ENCODE data around the gene LCN2. TPM values are rescaled to one million over a fixed set of nuclear protein-coding genes. Genes with fewer than 3 reads are reported as not detected.

The LCN2 gene
- total and polyA plus RNA-seq, 10 of the 15 experiments (the other 5 are each of a cell fraction or from before 2014, with no cell fraction given): not detected

- POLR2A ChIA-PET: interaction anchor here (0.6 to 1.7 kb wide), 8 partner anchors 9 to 246 kb away, joined by 3 to 9 read pairs (median 4); partner anchors contain the start of gene URM1
- DNase-seq (ENCODE audit: low read depth, low spot score) (peak; percentile 35), ATAC-seq (peak; percentile 3), FAIRE-seq (peak; percentile 82)
- RAD21 ChIA-PET (ENCODE audit: unreplicated experiment): interaction anchor here (0.8 to 2.7 kb wide), 9 partner anchors 9 to 295 kb away, joined by 3 to 11 read pairs (median 5); partner anchors contain the start of gene DNM1
- intact Hi-C loops (cut with micrococcal nuclease; ENCODE audit: unreplicated experiment) (loop anchor here (5.0 kb wide), 2 partner anchors 217 to 338 kb away; partner anchors contain the start of genes CDK9 and SLC27A4), in situ Hi-C loops (cut with MboI) (no loop called here)
- BruUV-seq (replicated peaks): no TSS peak
- Histone ChIP-seq H3K27ac (ENCODE audit: control insufficient read depth, insufficient read depth) (peak overlapping the region; percentile 99), H3K9me3 (replicated peaks; ENCODE audit: control insufficient read depth, insufficient read depth, low read length) (no peaks in the 10 kb centered on the region), H4K20me1 (ENCODE audit: control insufficient read depth, insufficient read depth) (no peaks in the 10 kb centered on the region), H2AFZ (ENCODE audit: control insufficient read depth, low read depth, low read length) (no peak overlapping the region), H3K36me3 (ENCODE audit: control insufficient read depth in 2 of 2, insufficient read depth in 2 of 2, low read length in 1 of 2) (peaks cover 8 to 22% of the 10 kb centered on the region in 2 experiments; a peak in 3 of 4 replicates), H3K9ac (ENCODE audit: control insufficient read depth, insufficient read depth, low read length) (peak overlapping the region; percentile 98; the same call in 1 of the 2 replicates), H3K4me1 (ENCODE audit: control insufficient read depth, insufficient read depth, low read length) (peaks cover 14% of the 10 kb centered on the region; the same call in 1 of the 2 replicates), H3K4me2 (ENCODE audit: control insufficient read depth, insufficient read depth) (peak overlapping the region; percentile 97), H3K4me3 (peak overlapping the region; percentile 88; the same call in 1 of the 2 replicates), H3K79me2 (ENCODE audit: control insufficient read depth, insufficient read depth, low read length) (peaks cover 32% of the 10 kb centered on the region), H3K27me3 (replicated peaks in 1 of 2; ENCODE audit: control insufficient read depth in 2 of 2, insufficient read depth in 2 of 2, low read length in 1 of 2) (no peaks in the 10 kb centered on the region)
- CTCF ChIA-PET: interaction anchor here (0.6 to 7.4 kb wide), 35 partner anchors 9 to 562 kb away, joined by 3 to 84 read pairs (median 4); partner anchors contain the start of genes CDK9, CIZ1, NAIF1 and SLC25A25
- SMC1A ChIA-PET (ENCODE audit: uncharacterized antibody, unreplicated experiment): interaction anchor here (0.7 to 2.6 kb wide), 9 partner anchors 9 to 183 kb away, joined by 3 to 9 read pairs (median 4); no protein-coding TSS in a partner anchor
- WGBS (ENCODE audit: insufficient coverage, insufficient replicate concordance, low lambda C conversion rate, missing lambda C conversion rate): 33% methylated on average over 16 of the region's 16 CpGs
- TF ChIP-seq RB1 (IDR thresholded peaks at IDR 0.05; ENCODE audit: borderline replicate concordance): peak; percentile 26; the same call in 1 of the 2 replicates
- TF ChIP-seq PAX5 (IDR thresholded peaks at IDR 0.05; ENCODE audit: borderline replicate concordance, low read depth, low read length): 0 out of 2 replicates have a peak, but pooled peaks have one; percentile 9
- no peak for TF ChIP-seq NRF1 (conservative IDR thresholded peaks at IDR 0.05; ENCODE audit: low read depth, low read length)
- peak; percentile 57; the same call in 1 of the 2 replicates for TF ChIP-seq SIN3A (IDR thresholded peaks at IDR 0.05; ENCODE audit: low read depth, low read length)
- TF ChIP-seq ZBTB11 (CRISPR knock-in tag; IDR thresholded peaks at IDR 0.05): no peak
- no peak for TF ChIP-seq CHD1 (IDR thresholded peaks at IDR 0.05; ENCODE audit: low read depth, low read length)
- peak; percentile 90 for TF ChIP-seq SMARCA5 (IDR thresholded peaks at IDR 0.05)
- peak; percentile 85; the same call in 1 of the 2 replicates for TF ChIP-seq NFXL1 (IDR thresholded peaks at IDR 0.05; ENCODE audit: borderline replicate concordance)
- TF ChIP-seq EED (IDR thresholded peaks at IDR 0.05; ENCODE audit: low read depth): peak; percentile 24; the same call in 1 of the 2 replicates
- peak; percentile 73 for TF ChIP-seq IKZF1 (conservative IDR thresholded peaks at IDR 0.05)
- TF ChIP-seq DPF2 (IDR thresholded peaks at IDR 0.05): 0 out of 2 replicates have a peak, but pooled peaks have one; percentile 27
- peak; percentile 43; the same call in 1 of the 2 replicates for TF ChIP-seq SMC3 (IDR thresholded peaks at IDR 0.05; ENCODE audit: borderline replicate concordance, low read length)
- TF ChIP-seq MTA2 (IDR thresholded peaks at IDR 0.05; ENCODE audit: low read depth): no peak
- TF ChIP-seq IRF4 (IDR thresholded peaks at IDR 0.05; ENCODE audit: low read depth, low read length): 0 out of 2 replicates have a peak, but pooled peaks have one; percentile 13
- peak; percentile 81 to 92 (median 85) for TF ChIP-seq CTCF (IDR thresholded peaks at IDR 0.05 in 2 of 3, conservative IDR thresholded peaks at IDR 0.05 in 1 of 3; ENCODE audit: control insufficient read depth in 2 of 3, extremely low read depth in 1 of 3, insufficient read depth in 1 of 3, low read depth in 3 of 3, low read length in 3 of 3)
- TF ChIP-seq NBN (IDR thresholded peaks at IDR 0.05): peak; percentile 14; the same call in 1 of the 2 replicates
Observed at GRCh38 chr9:128124873-128125579, 24.2 kb upstream of the LCN2 start.

Data from GM12878 (cell line).